HG03469 (cell line): ENCODE measurements around the gene CAMKV.
"Not testable (repeated sequence)": the region's sequence is repeated elsewhere in the genome, so short reads cannot be mapped to it uniquely, and the experiment has no call there.

Experiments
- ATAC-seq: cut with Tn5 transposase; IDR thresholded peaks from one replicate; pipeline ENCODE4 v1.9.1; 2021; ENCODE audit warnings: mild to moderate bottlenecking, moderate library complexity, moderate number of reproducible peaks; ENCODE audit not compliant: unreplicated experiment

The CAMKV gene

GRCh38 chr3:49856181-49857005 lies 13.3 kb downstream of the CAMKV start, which contains the start of gene TRAIP:
Gene TRAIP, minus strand, starts transcription at chr3:49856564. Its CDS starts 111 bp downstream, at chr3:49856453.
- ATAC-seq: peak; percentile 71

- no peak for ATAC-seq
Observed at GRCh38 chr3:49855662-49856061, 14.0 kb downstream of the CAMKV start.

- ATAC-seq: no peak
Observed at GRCh38 chr3:49845694-49846093, 24.0 kb downstream of the CAMKV start.

GRCh38 chr3:49844464-49845183 lies 25.1 kb downstream of the CAMKV start:
- no peak for ATAC-seq

GRCh38 chr3:49842843-49843517 lies 26.7 kb downstream of the CAMKV start:
- no peak for ATAC-seq

- no peak for ATAC-seq
Observed at GRCh38 chr3:49841806-49842205, 27.9 kb downstream of the CAMKV start.

GRCh38 chr3:49841126-49841696 lies 28.5 kb downstream of the CAMKV start:
- no peak for ATAC-seq

GRCh38 chr3:49840388-49840787 lies 29.3 kb downstream of the CAMKV start:
- ATAC-seq: no peak

GRCh38 chr3:49839193-49839809 lies 30.4 kb downstream of the CAMKV start:
- ATAC-seq: no peak

- ATAC-seq: no peak
Observed at GRCh38 chr3:49831341-49831740, 38.4 kb downstream of the CAMKV start.

- ATAC-seq: no peak
Observed at GRCh38 chr3:49826016-49826415, 43.7 kb downstream of the CAMKV start.

- not testable (repeated sequence) for ATAC-seq
Observed at GRCh38 chr3:49823131-49823530, 46.6 kb downstream of the CAMKV start.

- no peak for ATAC-seq
Observed at GRCh38 chr3:49813497-49814174, 56.1 kb downstream of the CAMKV start, which contains the start of gene UBA7. Gene UBA7, minus strand, starts transcription at chr3:49813953. Its CDS starts 166 bp downstream, at chr3:49813787.

- no peak for ATAC-seq
Observed at GRCh38 chr3:49812916-49813496, 56.7 kb downstream of the CAMKV start.
